Measurements from ENCODE around the gene CFAP73.

CFAP73 gene

GRCh38 chr12:113142173-113142885 lies 7.2 kb upstream of the CFAP73 start:
- DNase-seq = peak; percentile 84 to 95

GRCh38 chr12:113142886-113143332 lies 6.6 kb upstream of the CFAP73 start:
- DNase-seq = peak in 1 of 2 donors; percentile 75

DNA sequence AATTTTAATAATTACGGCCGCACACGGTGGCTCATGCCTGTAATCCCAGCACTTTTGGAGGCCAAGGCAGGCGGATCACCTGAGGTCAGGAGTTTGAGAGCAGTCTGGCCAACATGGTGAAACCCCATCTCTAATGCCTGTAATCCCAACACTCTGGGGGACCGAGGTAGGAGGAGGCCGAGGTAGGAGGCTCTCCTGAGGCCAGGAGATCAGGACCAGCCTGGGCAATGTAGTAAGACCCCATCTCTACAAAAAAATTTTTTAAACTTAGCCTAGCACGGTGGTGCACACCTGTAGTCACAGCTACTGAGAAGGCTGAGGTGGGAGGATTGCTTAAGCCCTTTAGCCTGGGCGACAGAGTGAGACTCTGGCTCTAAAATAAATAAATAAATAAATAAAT lies 5.6 kb upstream of the CFAP73 start:
- DNase-seq = no peak

- DNase-seq = no peak
Observed at GRCh38 chr12:113144806-113145205, 4.7 kb upstream of the CFAP73 start.

DNA sequence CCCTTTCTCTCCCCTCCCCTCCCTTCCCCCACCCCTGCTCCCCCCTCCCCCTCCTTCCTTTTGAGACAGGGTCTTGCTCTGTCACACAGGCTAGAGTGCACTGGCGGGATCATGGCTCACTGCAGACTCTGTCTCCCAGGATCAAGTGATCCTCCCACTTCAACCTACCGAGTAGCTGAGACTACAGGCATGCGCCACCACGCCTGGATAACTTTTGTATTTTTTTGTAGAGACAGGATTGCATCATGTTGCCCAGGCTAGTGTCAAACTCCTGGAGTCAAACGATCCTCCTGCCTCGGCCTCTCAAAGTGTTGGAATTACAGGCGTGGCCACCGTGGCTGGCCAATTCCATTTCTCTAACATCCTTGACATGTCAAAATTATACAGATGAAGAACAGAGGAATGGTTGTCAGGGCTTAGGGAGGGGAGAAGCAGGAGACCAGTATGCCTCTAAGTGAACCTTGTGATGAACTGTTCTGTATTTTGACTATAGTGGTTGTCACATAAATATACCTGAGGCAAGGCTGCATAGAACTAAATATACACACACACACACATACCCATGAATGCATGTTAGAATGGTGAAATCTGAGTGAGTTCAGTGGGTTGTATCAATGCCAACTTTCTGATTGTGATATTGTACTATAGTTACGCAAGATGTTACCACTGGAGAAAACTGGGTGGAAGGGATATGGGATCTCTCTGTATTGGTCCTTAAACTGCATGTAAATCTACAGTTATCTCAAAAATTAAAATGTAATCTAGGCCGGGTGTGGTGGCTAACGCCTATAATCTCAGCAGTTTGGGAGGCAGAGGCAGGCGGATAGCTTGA lies 3.6 kb upstream of the CFAP73 start:
- DNase-seq = peak in 1 of 2 donors; percentile 42

DNA sequence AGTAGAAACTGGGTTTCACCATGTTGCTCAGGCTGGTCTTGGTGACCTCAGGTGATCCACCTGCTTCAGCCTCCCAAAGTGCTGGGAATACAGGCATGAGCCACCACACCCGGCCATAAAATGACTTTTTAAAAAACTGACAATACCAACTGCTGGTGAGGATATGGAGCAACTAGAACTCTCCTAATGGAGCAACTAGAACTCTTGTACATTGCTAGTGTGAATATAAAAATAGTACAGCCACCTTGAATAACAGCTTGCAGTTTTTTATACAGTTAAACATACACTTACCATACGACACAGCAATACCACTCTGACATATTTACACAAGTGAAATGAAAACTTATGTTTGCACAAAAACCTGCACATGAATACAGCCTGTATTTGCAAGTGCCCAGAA lies 2.5 kb upstream of the CFAP73 start:
- no peak for DNase-seq

DNA sequence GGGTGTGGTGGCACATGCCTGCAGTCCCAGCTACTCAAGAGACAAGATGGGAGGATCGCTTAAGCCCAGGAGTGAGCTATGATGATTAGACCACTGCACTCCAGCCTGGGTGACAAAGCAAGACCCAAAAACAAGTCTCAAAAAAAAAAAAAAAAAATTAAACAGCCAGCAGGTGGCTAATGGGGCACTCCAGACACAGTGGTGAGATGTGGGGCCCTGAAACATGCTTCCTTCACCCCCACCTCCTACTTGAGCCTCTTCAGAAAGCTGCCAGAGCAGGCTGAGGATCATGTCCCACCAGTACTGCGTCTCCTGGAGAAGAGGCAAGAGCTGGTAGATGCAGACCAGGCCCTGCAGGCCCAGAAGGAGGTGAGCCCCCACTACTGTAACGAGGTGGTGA lies 2.1 kb downstream of the CFAP73 start:
- DNase-seq = no peak

- no peak for DNase-seq
Observed at GRCh38 chr12:113152196-113152834, 2.8 kb downstream of the CFAP73 start.

GRCh38 chr12:113152835-113153814 lies 3.6 kb downstream of the CFAP73 start:
- DNase-seq = peak; percentile 75 to 86

DNA sequence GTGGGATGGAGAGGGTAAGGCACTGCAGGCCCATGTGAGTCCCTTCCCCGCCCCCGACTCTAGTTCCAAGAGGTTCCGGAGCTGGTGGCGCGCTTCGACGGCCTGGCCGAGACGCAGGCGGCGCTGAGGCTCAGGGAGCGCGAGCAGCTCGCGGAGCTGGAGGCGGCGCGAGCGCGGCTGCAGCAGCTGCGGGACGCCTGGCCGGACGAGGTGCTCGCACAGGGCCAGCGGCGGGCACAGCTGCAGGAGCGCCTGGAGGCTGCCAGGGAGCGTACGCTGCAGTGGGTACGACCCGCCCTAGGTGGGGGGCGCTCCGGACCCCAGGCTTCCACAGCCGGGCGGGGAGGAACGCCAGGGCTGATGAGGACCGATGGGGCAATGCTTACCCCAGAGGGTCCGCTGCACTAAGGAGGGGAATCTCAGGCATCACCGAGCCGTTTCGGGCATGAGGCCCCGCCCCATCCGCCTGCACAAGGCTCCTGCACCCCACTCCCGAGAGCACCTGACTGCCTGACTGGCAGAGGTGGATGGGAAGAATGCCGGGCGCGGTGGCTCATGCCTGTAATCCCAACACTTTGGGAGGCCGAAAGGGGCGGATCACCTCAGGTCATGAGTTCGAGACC lies 4.9 kb downstream of the CFAP73 start:
- DNase-seq = peak in 1 of 2 donors; percentile 46

GRCh38 chr12:113155060-113155459 lies 5.5 kb downstream of the CFAP73 start:
- no peak for DNase-seq

DNA sequence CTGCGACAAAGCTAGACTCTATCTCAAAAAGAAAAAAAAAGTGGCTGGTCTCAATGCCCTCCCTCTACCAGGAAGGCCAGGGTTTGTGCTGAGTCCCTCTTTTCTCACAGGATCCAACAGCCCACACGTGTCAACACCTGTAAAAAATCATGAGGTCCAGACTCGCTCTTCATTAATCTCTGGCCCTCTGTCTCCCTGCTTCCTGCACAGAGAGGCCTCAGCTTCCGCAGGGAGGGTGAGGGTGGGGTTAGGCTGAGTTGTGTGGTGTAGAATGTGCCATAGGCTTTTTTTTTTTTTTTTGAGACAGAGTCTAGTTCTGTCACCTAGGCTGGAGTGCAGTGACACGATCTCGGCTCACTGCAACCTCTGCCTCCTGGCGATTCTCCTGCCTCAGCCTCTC lies 6.1 kb downstream of the CFAP73 start:
- DNase-seq = no peak

- no peak for DNase-seq
Observed at GRCh38 chr12:113157218-113157859, 7.8 kb downstream of the CFAP73 start.

- no peak for DNase-seq
Observed at GRCh38 chr12:113158439-113159203, 9.1 kb downstream of the CFAP73 start.

- no peak for DNase-seq
Observed at GRCh38 chr12:113159937-113160336, 10.4 kb downstream of the CFAP73 start.

DNA sequence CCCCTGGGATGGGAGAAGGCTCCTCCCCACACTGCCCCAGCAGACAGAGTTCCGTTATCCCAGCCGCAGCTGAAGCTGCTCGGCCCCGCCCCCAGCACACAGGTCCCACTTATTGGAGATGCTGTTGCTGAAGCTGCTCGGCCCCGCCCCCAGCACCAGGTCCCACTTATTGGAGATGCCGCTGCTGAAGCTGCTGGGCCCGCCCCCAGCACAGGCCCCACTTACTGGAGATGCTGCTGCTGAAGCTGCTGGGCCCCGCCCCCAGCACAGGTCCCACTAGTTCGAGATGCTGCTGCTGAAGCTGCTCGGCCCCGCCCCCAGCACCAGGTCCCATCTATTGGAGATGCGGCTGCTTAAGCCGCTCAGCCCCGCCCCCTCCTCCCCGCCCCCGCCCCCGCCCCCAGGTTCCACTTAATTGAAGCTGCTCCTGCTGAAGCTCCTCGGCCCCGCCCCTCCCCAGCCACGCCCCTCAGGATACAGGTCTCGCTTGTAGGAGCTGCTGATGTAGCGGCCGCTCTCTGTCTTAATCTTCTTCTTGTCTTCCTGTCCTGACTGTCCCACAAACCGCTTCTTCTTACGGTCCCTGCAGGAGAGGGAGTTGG lies 12.0 kb downstream of the CFAP73 start:
- no peak for DNase-seq

DNA sequence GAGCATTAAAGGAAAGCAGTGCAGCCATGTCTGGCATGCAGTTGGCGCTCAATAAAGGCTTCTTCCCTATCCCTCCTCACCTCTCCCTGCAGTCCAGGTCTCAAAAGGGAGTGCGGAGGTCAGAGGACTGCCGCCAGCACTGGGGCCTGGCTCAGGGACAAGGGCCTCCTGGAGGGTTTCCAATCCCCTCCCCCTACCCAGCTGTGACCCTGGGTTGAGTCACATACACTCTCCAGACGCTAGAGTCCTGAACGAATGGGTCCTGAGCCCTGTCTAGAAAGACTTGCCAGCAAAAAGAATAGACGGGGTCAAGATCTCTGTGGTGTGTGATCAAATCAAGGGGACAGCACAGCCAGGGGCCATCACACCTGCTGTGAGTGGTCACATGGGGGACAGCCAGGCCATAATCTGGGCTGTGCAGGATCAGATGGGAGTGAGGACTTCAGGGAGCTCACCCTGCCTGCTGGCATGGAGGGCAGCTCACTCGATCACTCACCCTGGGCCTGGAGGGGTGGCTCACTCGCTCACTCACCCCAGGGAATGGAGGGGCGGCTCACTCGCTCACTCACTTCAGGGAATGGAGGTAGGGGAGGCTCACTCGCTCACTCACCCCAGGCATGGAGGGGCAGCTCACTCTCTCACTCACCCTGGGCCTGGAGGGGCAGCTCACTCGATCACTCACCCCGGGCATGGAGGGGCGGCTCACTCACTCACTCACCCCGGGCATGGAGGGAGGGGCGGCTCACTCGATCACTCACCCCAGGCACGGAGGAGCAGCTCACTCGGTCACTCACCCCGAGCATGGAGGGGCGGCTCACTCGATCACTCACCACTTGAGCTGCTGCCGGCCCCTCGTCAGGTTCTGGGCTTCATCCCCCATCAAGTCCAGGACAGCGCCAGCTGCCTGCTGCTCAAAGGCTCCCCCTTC lies 12.8 kb downstream of the CFAP73 start:
- DNase-seq = no peak

DNA sequence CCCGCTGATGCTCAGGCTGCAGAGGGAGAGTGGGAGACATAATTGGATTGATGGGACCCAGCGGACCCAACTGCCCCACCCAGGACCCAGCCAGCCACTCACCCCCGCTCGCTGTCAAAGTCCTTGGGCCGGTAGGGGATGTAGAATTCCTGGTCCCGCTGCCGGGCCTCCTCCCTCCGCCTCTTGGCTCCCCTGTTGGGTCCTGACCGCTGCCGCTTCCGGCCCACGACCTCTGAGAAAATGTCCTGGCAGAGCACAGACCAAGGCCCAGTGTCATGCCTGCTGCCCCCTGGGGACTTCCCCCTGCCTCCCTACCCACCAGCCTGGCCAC lies 13.5 kb downstream of the CFAP73 start:
- DNase-seq = no peak

- no peak for DNase-seq
Observed at GRCh38 chr12:113164014-113164413, 14.5 kb downstream of the CFAP73 start.
